NOMO-1 (cell line): ENCODE data around the gene RANBP17.
"Not testable (repeated sequence)": the region's sequence is repeated elsewhere in the genome, so short reads cannot be mapped to it uniquely, and the experiment has no call there.

ENCODE experiments used
- DNase-seq, 2 experiments: peaks; one replicate each; lab custom pipeline; 2025; ENCODE audit not compliant: unreplicated experiment in 2 of 2; lab: John Stamatoyannopoulos, UW

RANBP17 gene

GRCh38 chr5:171283753-171284152 is 421.9 kb downstream of the RANBP17 start:
- DNase-seq: no peak

GRCh38 chr5:171285465-171285864 is 423.6 kb downstream of the RANBP17 start:
- no peak for DNase-seq

GRCh38 chr5:171288066-171288465 is 426.2 kb downstream of the RANBP17 start:
- DNase-seq: no peak

DNA sequence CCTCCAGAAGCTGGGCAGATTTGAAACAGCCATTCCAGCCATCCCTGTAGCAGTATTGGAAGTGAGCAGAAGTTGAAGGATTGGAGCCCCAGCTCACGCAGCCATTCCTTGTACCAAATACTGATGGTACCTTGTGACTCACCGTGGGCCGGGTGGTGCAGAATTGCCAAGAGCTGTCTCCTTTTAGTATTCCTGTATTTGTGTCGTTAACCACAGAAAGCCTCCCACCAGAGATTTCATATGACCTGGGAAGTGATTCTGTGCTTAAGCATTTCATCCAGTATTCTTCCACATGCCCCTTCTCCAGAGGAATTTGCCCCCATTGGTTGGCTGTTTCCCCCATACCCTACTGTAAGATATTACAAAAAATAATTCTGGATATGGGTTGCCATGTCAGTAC is 429.6 kb downstream of the RANBP17 start:
- DNase-seq: no peak

DNA sequence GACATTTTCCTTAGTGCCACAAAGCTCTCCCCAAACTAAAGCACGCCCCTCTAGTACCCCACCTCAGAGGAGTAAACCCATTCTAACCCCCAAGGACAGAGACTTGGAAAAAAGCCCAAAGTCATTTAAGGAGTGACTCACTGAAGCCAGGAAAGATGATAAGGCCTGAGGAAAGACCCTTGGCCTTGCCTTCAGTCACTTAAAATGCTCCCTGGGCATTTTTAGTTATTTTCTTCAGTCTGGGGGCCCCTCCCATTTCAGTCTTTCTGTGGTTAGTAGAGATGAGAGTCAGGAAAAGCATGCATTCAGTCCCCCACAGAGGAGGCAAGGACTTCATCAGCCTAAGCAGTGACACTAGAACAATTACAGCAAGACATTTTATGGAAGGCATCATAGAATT is 433.5 kb downstream of the RANBP17 start:
- DNase-seq: no peak

DNA sequence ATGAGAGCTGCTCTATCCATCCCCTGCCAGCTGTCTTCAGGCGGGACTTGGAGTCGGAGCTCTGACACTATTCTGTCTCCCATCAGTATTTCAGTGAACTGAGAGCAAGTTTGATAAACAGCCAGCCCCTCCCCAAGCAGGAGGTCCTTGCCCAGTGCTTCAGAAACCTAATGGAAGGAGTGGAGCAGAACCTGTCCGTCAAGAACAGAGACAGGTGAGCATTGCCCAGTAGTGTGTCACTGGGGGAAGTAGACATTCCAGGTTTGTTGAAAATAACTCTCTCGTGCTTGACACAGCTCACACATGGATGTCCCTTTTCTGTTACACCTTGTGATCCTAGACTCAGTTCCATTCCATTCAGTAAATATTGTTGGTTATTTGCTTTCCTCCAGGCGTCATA is 434.0 kb downstream of the RANBP17 start:
- DNase-seq: no peak

- not testable (repeated sequence) for DNase-seq
Measured at GRCh38 chr5:171297941-171298340, 436.1 kb downstream of the RANBP17 start.

DNA sequence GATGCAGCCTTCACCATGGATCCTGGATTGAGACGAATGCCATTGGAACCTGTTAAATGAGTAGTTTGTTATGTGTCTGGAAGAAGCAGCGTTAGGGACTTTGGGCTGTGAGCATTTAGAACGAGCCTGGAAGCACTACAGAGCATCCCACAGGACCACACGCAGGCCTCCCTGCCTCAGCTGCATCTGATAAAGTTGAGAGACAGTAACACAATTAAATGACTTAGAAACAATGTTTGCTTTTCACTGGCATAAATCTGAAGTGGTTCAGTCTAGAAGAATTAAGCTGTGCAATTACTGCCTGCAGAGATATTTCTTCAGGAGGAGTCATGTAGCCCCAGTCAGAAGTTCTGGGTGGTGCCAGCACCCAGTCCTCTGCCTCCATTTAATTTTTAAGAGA is 437.4 kb downstream of the RANBP17 start:
- DNase-seq: no peak

GRCh38 chr5:171299851-171300250 is 438.0 kb downstream of the RANBP17 start:
- DNase-seq: no peak

- no peak for DNase-seq
Measured at GRCh38 chr5:171300358-171300757, 438.5 kb downstream of the RANBP17 start.

- DNase-seq: no peak
Measured at GRCh38 chr5:171306166-171306565, 444.3 kb downstream of the RANBP17 start.

DNA sequence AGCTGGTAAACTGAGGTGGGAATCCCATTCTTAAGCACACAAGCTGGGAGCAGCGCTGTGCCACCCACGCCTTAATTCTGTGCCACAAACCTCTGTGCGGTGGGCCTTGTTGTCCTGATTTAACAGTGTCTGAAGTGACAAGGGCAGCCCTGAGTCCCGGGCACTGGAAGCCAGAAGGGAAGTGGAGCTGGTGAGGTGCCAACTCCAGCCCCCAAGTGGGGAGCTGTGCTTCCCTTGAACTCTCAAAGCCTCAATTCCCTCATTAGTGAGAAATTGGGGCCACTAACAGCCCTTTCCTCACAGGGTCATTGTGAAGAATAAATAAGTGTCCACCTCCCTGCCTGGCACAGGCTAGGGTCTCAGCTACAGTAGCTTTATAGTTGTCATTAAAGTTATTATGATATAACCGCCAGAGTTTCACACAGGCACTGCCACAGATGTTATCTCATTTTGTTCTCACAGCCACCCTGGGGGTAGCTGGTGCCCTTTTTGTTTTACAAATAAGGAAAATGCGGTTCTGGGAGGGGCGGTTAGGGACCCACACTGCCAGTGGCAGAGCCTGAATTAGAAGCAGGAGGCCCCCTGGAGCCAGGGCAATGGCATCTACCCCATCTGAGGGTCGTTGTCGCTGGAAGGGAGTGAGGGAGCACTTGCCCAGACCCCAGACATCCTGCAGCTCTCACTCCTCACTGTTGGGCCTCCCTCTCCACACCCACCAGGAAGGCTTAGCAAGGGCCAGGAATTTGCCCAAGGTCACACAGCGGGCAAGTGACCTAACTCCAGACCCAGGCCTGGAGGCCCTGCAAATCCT is 445.2 kb downstream of the RANBP17 start:
- DNase-seq: no peak

DNA sequence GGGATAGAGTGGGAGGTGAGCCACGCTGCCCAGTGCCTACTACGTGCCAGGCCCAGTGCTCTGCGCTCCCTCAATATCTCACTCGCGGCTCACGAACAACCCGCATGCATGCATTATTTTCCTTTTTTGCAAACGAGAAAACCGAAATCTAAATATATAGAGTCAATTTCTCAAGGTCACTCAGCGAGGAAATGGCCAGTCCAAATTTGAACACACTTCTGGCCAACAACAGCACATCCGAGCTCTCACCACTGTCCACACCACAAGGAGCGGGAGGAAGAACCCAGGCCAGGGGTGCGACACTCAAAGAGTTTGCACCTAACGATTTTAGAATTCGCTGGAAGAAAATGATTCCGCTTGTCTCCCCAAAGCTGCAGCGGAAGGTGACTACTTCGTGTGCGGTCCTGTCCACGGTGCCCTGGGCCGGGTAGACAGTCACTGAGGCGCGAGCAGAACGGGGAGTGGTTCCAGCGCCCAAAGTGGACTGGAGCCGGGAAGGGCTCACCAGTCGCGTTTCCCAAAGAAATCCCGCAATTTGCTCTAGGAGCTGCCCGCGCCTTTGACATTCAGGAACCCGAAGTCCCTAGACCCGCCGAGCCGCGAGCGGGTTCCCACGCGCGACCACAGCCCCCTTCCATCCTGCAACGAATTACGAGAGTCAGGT is 446.1 kb downstream of the RANBP17 start:
- no peak for DNase-seq

GRCh38 chr5:171308453-171309275 is 446.8 kb downstream of the RANBP17 start, which contains the start of gene TLX3:
Gene TLX3, plus strand, starts transcription at chr5:171309248. Its CDS starts 118 bp downstream, at chr5:171309366.
- DNase-seq: no peak

GRCh38 chr5:171309276-171310211 is 447.7 kb downstream of the RANBP17 start:
- DNase-seq: no peak

- no peak for DNase-seq
Measured at GRCh38 chr5:171310212-171310818, 448.5 kb downstream of the RANBP17 start.

- no peak for DNase-seq
Measured at GRCh38 chr5:171310819-171311321, 449.1 kb downstream of the RANBP17 start.

- DNase-seq: peak; percentile 30 to 40
Measured at GRCh38 chr5:171311322-171312077, 449.7 kb downstream of the RANBP17 start.
